Spinal cord (tissue), 10 donors: ENCODE results near the gene NUP153. TPM values are rescaled to one million over a fixed set of nuclear protein-coding genes. Genes with fewer than 3 reads are reported as not detected.
A peak's percentile ranks its signal among the peaks of the same experiment; 100 is the strongest.
"Not testable (repeated sequence)": the region's sequence is repeated elsewhere in the genome, so short reads cannot be mapped to it uniquely, and the experiment has no call there.

Source experiments
- DNase-seq, 6 donors: peaks; one replicate each; pipeline versions ENCODE4 v3.0.0 to v3.0.0-alpha.2; 2013 to 2015; ENCODE audit warnings: low spot score in 6 of 6, low read depth in 4 of 6
- H3K27ac ChIP-seq: one replicate; pipeline ENCODE4 v1.5.1; 2013; ENCODE audit warnings: low read depth, low read length, control low read depth
- H3K27me3 ChIP-seq: one replicate; pipeline ENCODE4 v1.6.1; 2013; ENCODE audit warnings: low read length; ENCODE audit not compliant: control insufficient read depth, insufficient read depth
- H3K36me3 ChIP-seq: one replicate; pipeline ENCODE4 v1.6.1; 2013; ENCODE audit warnings: low read length; ENCODE audit not compliant: control insufficient read depth, insufficient read depth
- H3K4me1 ChIP-seq: one replicate; pipeline ENCODE4 v1.6.1; 2013; ENCODE audit warnings: low read length; ENCODE audit not compliant: control insufficient read depth, insufficient read depth
- H3K4me3 ChIP-seq: one replicate; pipeline ENCODE4 v1.5.1; 2013; ENCODE audit warnings: low read depth, low read length, control low read depth
- H3K9me3 ChIP-seq: one replicate; pipeline ENCODE4 v1.6.1; 2013; ENCODE audit warnings: low read length; ENCODE audit not compliant: control insufficient read depth, insufficient read depth
- WGBS: methylation state at CpG from one replicate; pipeline ENCODE4 v1.1.5; 2013; ENCODE audit warnings: missing lambda C conversion rate; ENCODE audit not compliant: insufficient coverage; 5-methylcytosine and 5-hydroxymethylcytosine counted together
- polyA plus RNA-seq, 2 donors: library from polyadenylated mRNA; unstranded; fragments of 120-200 nt; gene quantifications; one replicate each; pipeline ENCODE4 v1.2.1, GENCODE V29; 2013; ENCODE audit not compliant: insufficient read length in 2 of 2
- total RNA-seq, 2 donors: library from RNA; depleted of rRNA in 1 of 2; stranded (reverse); fragments of 120-200 nt in 1 of 2; fragments of >200 nt in 1 of 2; gene quantifications; one replicate each; pipeline versions ENCODE4 v1.2.3 to v1.2.4, GENCODE V29; 2013 to 2014
- donor health status: healthy.

The NUP153 gene
- total and polyA plus RNA-seq, 4 donors = 33.2 to 45.4 (median 37.1) TPM

GRCh38 chr6:17714879-17715851 is 8.4 kb upstream of the NUP153 start:
- Histone ChIP-seq H3K27ac (no peak overlapping the region), H3K9me3 (no peaks in the 10 kb centered on the region), H3K36me3 (no peaks in the 10 kb centered on the region), H3K4me1 (no peaks in the 10 kb centered on the region), H3K4me3 (no peak overlapping the region), H3K27me3 (no peaks in the 10 kb centered on the region)
- WGBS = 90% methylated on average over 8 of the region's 10 CpGs
- no peak for DNase-seq

- H3K27me3 ChIP-seq = no peaks in the 10 kb centered on the region
- no peak overlapping the region for H3K4me3 ChIP-seq
- H3K9me3 ChIP-seq = no peaks in the 10 kb centered on the region
- no peaks in the 10 kb centered on the region for H3K4me1 ChIP-seq
- no peaks in the 10 kb centered on the region for H3K36me3 ChIP-seq
- no peak overlapping the region for H3K27ac ChIP-seq
- DNase-seq = no peak
These were observed 7.5 kb upstream of the NUP153 start for GRCh38 chr6:17714177-17714576.

GRCh38 chr6:17712576-17712975 is 5.9 kb upstream of the NUP153 start:
- WGBS = no CpG with 5 or more reads among the region's 1 CpG
- Histone ChIP-seq H3K9me3 (no peaks in the 10 kb centered on the region), H3K4me3 (no peak overlapping the region), H3K4me1 (no peaks in the 10 kb centered on the region), H3K27me3 (no peaks in the 10 kb centered on the region), H3K36me3 (no peaks in the 10 kb centered on the region), H3K27ac (no peak overlapping the region)
- no peak for DNase-seq

GRCh38 chr6:17710331-17710730 is 3.6 kb upstream of the NUP153 start:
- DNase-seq = no peak
- no peaks in the 10 kb centered on the region for H3K36me3 ChIP-seq
- H3K9me3 ChIP-seq = no peaks in the 10 kb centered on the region
- H3K4me1 ChIP-seq = no peaks in the 10 kb centered on the region
- H3K27me3 ChIP-seq = no peaks in the 10 kb centered on the region
- no CpG with 5 or more reads among the region's 3 CpGs for WGBS
- H3K27ac ChIP-seq = no peak overlapping the region
- no peak overlapping the region for H3K4me3 ChIP-seq

GRCh38 chr6:17709476-17709875 is 2.8 kb upstream of the NUP153 start:
- no CpG with 5 or more reads among the region's 2 CpGs for WGBS
- peaks cover 5% of the 10 kb centered on the region for H3K4me1 ChIP-seq
- no peaks in the 10 kb centered on the region for H3K36me3 ChIP-seq
- H3K9me3 ChIP-seq = no peaks in the 10 kb centered on the region
- H3K27ac ChIP-seq = no peak overlapping the region
- H3K4me3 ChIP-seq = no peak overlapping the region
- H3K27me3 ChIP-seq = no peaks in the 10 kb centered on the region
- DNase-seq = no peak

- WGBS = no CpG with 5 or more reads among the region's 12 CpGs
These were observed 1.3 kb upstream of the NUP153 start for GRCh38 chr6:17708035-17708434.

GRCh38 chr6:17707371-17707651 is 586 bp upstream of the NUP153 start:
- no peak for DNase-seq
- Histone ChIP-seq H3K27ac (peak overlapping the region; percentile 98), H3K9me3 (no peaks in the 10 kb centered on the region), H3K27me3 (no peaks in the 10 kb centered on the region), H3K4me1 (peaks cover 5% of the 10 kb centered on the region), H3K36me3 (no peaks in the 10 kb centered on the region), H3K4me3 (peak overlapping the region; percentile 91)
- no CpG with 5 or more reads among the region's 5 CpGs for WGBS

More at GRCh38 chr6:17708035-17708434, 1.3 kb upstream of the NUP153 start:
- not testable (repeated sequence) for H3K4me1 ChIP-seq, H3K36me3 ChIP-seq, H3K4me3 ChIP-seq, DNase-seq, H3K27ac ChIP-seq, H3K27me3 ChIP-seq, H3K9me3 ChIP-seq

- peaks cover 5% of the 10 kb centered on the region for H3K4me1 ChIP-seq
- no peaks in the 10 kb centered on the region for H3K27me3 ChIP-seq
- peak overlapping the region; percentile 98 for H3K27ac ChIP-seq
- no peaks in the 10 kb centered on the region for H3K36me3 ChIP-seq
- DNase-seq = peak in 5 of 6 donors; percentile 10 to 68 (median 35)
- peak overlapping the region; percentile 91 for H3K4me3 ChIP-seq
- WGBS = under 1% methylated on average over 58 of the region's 58 CpGs
- no peaks in the 10 kb centered on the region for H3K9me3 ChIP-seq
These were observed 746 bp downstream of the NUP153 start for GRCh38 chr6:17705778-17706579.

GRCh38 chr6:17705428-17705777 is 1.3 kb downstream of the NUP153 start:
- Histone ChIP-seq H3K4me3 (peak overlapping the region; percentile 91), H3K27me3 (no peaks in the 10 kb centered on the region), H3K36me3 (no peaks in the 10 kb centered on the region), H3K27ac (peak overlapping the region; percentile 98), H3K4me1 (peaks cover 5% of the 10 kb centered on the region), H3K9me3 (no peaks in the 10 kb centered on the region)
- DNase-seq = peak in 2 of 6 donors; percentile 2 to 41
- WGBS = 0% methylated on average over 3 of the region's 10 CpGs
